Astrocyte of the cerebellum (primary cell): ENCODE results near the gene IFI16.
"Not testable (repeated sequence)": the region's sequence is repeated elsewhere in the genome, so short reads cannot be mapped to it uniquely, and the experiment has no call there.

Source experiments
- DNase-seq: peaks from one replicate; pipeline ENCODE4 v3.0.0-alpha.2; 2011; ENCODE audit warnings: low read depth
- H3K4me3 ChIP-seq: 2 replicates; pipeline ENCODE4 v1.5.1; 2011; ENCODE audit warnings: mild to moderate bottlenecking, low read depth, low read length, moderate library complexity
- in situ Hi-C: cut with HindIII; loops from 2 replicates; pipeline ENCODE4 v1.10.0; 2017; ENCODE audit warnings: low sequenced_read_pairs
- TF ChIP-seq, protein P1 (sequence below): IDR thresholded peaks from 2 replicates; pipeline ENCODE4 v1.5.1; 2012; ENCODE audit warnings: low read length, low read depth, moderate library complexity, mild to moderate bottlenecking; ENCODE audit errors: missing control alignments

The IFI16 gene

DNA sequence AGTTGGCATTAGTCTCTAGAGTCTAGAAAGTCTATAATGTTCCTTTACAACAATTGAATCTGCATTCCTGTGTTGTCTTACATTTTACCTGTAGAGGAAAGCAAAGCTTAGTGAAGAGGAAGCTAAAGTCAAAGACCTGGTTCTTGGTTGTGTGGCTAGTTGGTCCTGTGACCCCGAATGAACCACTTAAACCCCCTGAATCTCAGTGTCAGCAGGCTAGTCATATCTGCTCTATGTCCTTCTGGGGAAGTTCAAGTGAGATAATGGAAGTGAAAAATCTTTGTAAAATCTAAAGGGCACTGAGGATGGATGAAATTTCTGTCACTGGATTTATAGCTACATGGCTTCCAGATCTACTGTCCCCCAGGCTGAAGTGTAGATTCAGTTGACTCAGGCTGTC lies 90.9 kb downstream of the IFI16 start:
- TF ChIP-seq, protein P1, sequence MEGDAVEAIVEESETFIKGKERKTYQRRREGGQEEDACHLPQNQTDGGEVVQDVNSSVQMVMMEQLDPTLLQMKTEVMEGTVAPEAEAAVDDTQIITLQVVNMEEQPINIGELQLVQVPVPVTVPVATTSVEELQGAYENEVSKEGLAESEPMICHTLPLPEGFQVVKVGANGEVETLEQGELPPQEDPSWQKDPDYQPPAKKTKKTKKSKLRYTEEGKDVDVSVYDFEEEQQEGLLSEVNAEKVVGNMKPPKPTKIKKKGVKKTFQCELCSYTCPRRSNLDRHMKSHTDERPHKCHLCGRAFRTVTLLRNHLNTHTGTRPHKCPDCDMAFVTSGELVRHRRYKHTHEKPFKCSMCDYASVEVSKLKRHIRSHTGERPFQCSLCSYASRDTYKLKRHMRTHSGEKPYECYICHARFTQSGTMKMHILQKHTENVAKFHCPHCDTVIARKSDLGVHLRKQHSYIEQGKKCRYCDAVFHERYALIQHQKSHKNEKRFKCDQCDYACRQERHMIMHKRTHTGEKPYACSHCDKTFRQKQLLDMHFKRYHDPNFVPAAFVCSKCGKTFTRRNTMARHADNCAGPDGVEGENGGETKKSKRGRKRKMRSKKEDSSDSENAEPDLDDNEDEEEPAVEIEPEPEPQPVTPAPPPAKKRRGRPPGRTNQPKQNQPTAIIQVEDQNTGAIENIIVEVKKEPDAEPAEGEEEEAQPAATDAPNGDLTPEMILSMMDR: no peak
- DNase-seq: no peak
- in situ Hi-C loops: no loop called here
- H3K4me3 ChIP-seq: no peak overlapping the region

DNA sequence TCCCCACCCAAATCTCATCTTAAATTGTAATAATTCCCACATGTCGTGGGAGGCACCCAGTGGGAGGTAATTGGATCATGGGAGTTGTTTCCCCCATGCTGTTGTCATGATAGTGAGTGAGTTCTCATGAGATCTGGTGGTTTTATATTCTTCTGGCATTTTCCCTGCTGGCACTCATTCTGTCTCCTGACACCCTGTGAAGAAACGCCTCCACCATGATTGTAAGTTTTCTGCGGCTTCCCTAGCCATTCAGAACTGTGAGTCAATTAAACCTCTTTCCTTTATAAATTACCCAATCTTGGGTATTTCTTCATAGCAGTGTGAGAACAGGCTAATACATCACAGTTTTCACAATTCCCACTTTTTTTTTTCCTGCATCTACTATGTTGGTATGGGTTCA lies 93.3 kb downstream of the IFI16 start:
- in situ Hi-C loops, DNase-seq, H3K4me3 ChIP-seq: not testable (repeated sequence)
